Measurements from ENCODE around the gene DNM3.

DNM3 gene

DNA sequence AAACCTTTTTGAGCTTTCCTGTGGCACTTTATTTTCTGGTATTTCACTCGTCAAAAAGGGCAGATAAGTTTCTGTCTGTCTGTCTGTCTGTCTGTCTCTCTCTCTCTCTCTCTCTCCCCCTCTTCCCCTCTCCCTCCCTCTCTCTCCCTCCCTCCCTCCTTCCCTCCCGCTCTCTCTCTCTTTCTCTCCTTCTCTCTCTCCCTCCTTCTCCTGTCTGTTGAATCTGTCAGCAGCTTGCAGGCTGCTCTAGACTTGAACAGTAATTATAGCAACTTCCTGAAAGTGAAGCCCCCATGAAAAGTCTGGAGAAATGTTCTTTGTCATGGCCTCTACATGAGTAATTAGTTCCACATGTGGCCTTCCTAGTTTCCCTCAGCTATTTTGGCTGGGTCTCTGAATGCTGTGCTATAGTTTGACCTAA, 303.9 kb downstream of the DNM3 start:
- DNase-seq = no peak

DNA sequence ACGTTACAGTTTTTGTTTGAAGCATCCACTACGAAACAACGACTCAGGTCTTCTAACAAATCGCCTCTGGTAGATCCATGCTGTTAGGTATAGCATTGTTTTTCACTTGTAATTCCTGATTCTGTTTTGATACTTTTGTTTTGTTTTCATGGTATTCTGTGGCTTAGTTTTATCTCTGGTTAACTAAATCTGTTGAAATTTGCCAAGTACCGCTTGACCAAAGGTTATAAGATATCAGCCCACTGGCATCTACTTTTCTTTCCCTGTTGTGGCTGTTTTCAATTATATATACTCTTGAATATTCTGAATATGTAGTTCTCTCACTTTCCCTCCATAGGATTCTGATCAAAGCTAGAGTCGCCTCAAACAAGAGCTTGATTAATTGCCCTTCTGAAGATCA, 304.4 kb downstream of the DNM3 start:
- DNase-seq = no peak

DNA sequence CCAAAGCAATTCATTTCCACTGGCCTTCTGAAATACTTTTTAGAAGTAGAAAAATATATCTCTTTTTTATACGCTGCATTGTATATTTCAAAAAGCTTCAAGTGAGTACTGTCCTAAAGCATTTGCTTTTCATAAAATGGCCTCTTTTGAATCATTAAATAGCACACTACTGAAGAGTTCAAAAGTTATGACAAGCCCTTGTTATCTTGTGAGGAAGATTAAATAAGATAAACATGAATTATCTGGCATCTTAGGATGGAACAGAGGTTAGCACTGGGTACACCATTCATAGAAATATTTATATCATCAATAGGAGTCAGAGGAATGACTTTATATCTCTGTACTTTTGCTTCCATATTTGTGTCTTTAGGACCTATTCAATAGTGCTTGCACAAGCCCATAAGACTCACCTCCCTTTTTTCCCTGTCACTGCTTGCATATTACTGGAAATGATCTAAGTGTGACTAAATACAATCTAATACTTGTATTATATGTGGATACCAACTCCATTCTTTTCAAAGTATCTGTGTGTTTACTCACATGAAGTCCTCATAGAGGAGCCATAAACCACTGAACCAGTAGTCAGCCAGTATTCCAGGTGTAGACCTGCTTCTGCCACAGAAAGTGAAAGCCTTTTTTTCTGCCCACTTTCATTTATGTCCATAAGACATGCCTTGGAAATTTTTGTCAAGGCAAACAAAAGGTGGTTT, 305.0 kb downstream of the DNM3 start:
- DNase-seq = no peak

DNA sequence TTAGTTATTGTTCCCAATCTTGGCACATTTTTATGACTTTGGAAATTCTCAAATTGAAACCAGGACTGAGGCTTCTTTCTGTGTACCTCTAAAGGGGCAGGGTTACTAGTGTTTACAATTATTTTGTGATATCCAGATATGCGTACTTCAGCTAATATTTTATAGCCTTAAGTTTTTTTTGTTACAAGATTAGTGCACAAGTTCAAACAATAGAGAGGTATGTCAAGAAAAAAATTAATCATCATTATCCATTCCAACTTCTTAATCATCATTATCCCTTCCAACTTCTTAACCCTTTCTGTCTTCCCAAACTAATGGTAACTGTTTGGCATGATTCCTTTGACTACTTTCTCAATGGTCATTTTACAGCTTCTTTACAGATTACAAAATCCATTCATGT, 306.2 kb downstream of the DNM3 start:
- DNase-seq = no peak

DNA sequence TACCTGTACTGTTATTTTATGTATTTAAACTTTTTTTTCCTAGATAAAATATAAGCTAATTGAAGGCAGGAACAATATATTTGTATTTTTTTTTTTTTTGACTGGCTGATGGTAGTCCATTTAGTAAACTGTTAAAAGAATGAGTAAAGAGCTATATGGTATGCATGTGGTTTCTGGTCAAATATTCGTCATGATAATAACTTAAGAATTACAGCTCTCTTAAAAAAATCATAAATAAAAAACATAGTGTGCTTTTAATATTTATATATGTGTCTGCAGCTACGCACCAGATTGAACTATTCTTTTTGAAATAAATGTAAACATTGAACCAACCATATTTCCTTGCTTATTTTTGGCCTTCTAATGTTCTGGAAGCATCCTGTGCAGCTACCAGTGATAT, 306.9 kb downstream of the DNM3 start:
- DNase-seq = no peak

DNA sequence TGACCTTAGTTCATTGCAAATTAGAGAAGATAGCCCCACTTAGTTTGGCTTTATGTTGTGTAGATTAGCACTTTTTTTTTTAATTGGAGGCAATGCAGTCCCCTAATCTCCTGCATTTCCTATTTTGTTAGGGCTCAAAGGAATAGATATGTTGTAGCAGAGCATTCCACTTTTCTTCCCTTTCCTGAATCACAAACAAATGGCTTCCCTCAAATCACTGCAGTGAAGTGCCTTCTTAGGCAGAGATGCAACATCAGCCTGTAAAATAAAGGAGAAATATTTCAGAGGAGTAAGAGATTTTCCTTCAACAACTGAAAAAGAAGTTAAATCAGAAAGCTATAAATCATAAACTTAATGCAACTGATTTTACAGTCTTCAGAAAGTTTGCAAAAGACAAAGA, 307.4 kb downstream of the DNM3 start:
- DNase-seq = no peak

DNA sequence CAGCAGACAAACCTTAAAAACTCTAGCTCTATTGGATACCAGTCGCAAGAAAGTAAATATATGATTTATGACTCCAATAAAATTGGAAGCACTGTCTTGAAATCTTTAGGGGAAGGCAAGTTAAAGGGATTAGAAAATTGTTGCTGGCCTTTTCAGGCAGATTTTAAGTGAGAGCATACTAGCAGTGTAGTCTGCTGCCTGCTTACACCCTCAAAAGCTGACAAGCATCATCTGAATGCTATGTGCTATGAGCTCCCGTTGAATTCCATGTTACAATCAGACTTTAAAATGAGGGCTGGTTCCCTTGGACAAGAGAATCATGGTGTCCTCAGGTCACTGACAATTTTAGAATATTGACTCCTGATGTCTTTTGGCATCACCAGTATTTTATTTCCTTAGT, 308.0 kb downstream of the DNM3 start:
- no peak for DNase-seq

DNA sequence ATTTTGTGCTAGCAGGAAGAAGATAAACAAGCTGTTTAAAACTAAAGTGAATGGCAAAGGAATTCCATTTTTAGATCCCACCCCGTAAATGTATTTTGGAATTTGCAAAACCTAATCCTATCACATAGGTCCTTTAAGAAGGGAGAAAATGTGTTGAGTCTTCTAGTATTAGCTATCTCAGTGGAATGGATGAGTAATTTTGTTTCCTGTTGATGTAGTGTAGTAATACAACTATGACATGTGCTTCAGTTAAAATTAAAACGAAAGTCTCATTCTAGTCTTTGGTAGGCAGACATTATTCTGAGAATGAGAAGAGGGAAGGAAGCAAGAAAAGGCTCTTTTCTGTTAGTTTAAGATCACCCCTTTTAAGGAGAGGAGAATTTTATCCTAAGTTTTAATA, 313.3 kb downstream of the DNM3 start:
- DNase-seq = no peak

DNA sequence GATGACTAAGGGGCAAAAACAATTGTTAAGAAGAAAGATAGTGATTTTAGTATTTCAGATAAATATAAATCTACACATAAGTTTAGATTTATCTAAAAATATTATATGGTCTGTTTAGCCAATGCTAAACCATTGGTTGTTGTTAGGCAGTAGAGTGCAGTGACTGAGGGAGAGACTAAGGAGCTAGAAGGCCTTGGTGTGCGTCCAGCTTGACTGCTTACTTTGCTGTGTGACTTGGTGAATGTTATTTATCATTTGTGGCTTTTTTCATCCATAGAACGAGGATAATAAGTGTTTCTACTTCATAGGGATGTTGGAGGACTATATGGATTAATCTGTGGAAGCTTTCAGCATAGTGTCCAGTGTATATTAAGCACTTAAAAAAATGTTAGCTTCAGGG, 314.5 kb downstream of the DNM3 start:
- no peak for DNase-seq

DNA sequence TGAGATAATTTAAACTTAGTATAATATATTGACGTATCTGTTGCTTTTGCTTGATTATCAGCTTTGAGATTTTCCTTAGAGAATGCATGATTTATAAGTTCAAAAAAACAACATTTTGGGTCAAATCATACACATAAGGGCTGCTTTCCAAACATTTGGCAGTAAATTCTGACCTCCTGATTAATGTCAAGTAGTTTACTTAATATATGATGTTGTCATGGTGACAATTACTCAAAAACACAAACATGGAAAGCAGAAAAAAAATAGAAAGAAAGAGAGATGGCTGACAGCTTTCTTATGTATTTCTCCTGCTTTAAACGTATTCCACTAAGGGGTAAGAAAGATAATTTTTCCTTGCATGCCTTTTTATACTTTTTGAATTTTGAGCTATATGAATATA, 320.9 kb downstream of the DNM3 start:
- DNase-seq = no peak

DNA sequence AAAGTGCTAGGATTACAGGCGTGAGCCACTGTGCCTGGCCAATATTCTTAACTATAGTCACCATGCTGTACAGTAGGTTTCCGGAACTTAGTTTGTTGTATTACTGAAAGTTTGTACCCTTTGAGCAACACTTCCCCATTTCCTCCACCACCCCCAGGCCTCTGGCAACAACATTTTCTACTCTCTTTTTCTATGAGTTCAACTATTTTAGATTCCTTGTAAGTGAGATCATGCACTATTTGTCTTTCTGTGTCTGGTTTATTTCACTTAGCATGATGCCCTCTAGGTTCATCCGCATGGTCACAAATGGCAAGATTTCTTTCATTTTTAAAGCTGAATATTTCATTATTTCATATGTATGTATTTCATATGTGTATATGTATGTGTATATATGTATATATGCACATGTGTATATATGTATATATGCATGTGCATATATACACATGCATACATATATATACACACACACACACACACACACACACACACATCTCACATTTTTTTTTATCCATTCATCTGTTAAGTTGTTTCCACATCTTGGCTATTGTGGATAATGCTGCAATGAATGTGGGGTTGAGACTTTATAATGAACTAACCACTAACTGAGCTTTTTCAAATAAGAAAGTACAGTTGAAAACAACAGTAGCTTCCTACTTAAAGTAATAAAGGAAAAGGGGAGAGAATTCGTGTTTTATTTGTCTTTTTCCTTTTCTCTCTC, 322.4 kb downstream of the DNM3 start:
- DNase-seq = no peak

DNA sequence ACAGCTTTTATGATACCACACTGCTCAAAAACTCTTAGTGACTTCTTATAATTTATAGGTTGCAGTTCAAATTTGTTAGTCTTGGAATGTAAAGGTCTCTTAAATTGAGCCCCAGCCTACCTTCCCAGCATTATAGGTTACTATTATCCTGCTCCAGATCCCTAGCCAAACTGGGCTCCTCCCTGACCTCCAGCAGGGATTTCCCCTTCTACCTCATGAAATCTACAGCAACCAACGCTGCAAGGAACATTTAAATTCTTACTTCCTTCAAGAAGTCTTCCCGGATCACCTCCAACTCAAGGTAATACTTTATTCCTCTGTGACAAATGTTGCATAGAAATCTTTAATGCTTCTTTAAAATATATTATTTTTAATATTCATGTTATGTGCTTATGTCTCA, 324.1 kb downstream of the DNM3 start:
- DNase-seq = no peak

DNA sequence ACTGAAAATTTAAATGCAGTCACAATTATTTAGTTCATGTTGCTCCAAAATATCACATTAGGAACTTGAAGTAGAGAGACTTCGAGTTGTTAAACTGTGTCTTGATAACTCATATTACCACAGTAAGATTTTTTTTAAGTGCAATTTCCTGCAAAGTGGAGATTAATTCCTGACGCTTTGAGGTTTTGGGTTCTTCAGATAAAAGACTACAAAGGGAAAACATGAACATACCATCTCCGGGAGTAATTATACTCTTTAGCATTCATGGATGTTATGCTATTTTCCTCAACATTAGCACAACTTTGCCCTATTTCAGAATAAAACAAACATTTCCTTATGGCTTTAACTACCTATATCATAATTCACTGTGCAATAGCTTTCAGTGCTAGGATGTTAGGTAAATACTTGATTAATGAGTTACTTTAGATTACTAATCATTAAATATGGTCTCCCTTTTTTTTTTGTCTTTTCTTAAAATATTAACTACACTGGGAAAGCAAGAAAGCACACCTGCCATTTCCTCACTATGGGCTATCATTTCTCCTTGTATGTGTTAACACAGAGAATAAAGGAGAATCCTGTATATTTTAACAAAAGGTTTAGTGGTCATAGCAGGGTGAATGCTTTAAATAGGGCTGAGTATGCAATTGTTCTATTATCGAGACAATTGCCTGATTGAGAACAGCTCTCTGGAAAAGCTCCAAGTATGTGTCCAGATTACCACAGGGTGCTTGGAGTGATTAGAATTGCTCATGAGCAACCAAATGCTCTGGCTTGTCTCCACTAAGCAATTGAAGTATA, 326.7 kb downstream of the DNM3 start:
- DNase-seq = no peak

DNA sequence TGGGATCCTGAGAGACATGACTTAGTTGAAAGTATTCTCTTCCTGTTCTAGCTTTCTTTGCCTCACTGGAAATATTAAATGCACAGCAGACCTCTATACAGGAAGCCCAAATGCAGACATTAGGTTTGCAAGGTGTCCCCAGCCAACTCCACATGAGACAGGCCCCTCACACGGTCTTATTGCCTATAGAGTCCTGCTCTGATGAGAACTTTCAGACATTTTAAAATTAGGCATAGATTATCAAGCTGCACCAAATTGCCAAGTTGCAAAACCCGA, 327.2 kb downstream of the DNM3 start:
- DNase-seq = no peak

DNA sequence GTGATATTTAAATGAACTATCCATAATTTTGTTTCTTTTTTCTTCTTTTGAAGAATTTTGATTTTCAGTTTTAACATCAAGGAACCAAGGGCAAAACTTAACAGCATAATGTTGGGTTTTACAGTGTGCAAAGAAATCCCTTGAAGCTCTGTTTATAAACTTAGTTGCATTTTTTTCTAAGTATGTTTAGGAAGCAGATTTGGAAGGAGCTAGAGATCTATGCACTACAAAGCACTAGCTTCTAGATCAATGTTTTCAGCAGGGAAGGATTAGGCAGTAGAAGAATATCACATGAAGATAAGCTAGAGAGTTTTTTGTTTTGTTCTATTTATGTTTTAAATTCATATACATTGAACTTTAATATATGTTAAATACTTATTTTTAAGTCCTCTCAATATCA, 328.5 kb downstream of the DNM3 start:
- no peak for DNase-seq

DNA sequence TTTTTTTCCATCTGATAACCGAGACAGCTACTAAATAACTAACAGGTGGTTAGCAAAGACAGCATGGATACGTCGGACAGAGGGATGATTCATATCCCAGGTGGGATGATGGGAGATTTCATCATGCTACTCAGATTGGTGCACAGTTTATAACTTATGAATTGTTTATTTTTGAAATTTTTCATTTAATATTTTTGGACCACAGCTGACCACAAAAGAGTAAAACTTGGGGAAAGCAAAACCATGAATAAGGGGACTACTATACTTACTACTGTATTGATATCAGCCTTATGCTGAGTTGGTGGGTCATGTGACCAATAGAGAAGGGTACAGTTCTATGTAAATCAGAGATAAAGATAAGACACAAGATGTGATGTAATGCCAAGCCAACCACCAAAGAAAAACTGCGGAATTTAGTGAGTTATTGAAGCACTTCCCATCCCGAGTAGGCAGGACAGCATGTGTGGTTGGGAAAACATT, 331.1 kb downstream of the DNM3 start:
- DNase-seq = no peak

DNA sequence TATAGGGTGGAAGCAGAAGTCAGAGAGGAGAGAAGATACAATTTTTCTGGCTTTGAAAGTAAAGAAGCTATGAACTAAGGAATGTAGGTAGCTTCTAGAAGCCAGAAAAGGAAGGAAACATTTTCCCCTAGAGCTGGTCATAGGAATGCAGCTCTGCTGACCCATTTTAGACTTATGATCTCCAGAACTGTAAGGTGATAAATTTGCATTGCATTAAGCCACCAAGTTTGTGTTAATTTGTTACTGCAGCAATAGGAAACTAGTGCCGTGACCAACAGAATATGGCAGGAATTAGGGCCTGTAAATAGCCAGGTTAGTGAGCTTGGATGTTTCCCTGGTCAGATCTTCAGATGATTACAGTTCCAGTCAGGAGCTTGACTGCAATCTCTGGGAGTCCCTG, 334.9 kb downstream of the DNM3 start:
- DNase-seq = no peak

DNA sequence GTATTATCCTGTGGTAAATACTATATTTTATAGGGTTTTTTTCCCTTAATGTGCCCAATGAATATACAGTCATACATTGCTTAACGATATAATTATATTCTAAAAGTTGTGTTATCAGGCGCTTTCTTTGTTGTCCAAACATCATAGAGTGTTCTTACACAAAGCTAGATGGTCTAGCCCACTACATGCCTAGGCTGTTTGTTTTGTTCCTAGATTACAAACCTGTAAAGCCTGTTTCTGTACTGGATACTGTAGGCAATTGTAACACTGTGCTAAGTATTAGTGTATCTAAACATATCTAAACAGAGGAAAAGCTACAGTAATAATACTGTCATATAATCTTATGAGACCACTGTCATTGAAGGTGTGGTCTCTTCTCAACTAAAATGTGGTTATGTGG, 336.6 kb downstream of the DNM3 start:
- DNase-seq = no peak

DNA sequence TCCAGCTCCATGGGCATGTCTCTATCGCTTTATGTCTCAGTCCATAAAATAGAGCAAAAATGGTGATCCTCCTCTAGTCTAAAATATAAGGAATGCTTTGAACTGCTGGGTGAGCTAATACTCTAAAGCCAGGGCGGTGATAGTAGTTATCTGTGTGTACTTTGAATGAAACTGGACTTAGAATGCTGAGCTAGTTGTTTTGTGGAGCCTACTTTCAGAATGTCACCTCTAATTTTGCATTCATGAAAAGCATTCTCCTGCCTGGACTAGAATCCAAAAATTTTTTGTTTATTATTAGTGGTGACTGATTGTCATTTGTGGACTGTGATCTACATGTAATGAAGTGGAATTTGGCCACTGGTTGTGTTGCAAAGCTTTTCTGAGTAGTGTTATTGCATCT, 337.6 kb downstream of the DNM3 start:
- no peak for DNase-seq

DNA sequence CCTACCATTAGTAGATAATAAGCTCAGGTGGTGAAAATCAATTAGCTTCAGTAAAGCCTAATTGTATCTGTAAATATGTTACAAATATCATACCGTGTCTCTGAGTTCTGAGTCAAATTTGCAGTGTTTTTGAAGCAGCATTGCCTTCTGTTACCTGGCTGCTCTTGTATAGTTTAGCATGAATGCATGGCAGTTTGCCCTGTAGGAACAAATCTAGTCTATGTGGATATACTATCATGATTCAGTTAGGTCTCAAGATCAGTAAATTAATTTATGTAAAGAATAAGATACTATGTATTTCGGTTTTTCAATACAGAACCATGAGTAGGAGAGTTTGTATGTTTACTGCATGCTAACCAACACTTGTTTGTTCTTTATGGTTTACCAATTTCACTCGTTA, 338.6 kb downstream of the DNM3 start:
- no peak for DNase-seq

DNA sequence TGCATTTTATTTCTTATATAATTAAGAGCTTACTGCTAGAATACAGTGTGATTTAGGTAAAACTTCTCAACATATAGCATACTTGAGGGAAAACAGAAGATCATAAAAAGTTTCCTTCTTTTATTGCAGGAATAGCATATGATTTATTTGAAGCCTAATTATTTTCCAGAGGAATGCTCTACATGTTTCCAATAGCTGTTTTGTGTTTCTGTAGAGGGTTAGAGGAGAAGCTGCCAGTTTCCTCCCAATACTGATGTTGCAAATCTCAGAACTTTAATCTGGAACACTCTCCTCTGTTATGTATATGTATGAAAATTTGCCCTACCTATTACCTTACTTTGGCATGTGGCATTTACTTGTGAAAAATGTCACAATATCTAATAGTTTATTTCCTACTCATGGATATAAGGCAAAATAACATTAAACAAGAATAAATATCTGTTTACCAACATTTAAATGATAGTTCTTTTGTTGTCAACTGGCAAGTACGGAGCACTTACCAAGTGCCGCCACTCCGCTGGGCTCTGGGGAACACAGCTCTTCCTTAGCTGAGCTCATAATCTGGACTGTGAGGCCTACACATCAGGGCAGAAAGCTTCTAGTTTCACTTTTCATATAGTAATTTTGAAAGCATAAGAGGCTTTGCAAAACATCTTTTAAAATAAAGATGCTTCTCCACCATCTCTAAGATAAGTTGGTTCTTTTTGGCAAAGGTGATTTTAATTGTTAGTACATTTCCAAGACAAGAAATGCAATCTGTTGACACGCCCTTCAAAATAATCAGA, 339.4 kb downstream of the DNM3 start:
- no peak for DNase-seq

DNA sequence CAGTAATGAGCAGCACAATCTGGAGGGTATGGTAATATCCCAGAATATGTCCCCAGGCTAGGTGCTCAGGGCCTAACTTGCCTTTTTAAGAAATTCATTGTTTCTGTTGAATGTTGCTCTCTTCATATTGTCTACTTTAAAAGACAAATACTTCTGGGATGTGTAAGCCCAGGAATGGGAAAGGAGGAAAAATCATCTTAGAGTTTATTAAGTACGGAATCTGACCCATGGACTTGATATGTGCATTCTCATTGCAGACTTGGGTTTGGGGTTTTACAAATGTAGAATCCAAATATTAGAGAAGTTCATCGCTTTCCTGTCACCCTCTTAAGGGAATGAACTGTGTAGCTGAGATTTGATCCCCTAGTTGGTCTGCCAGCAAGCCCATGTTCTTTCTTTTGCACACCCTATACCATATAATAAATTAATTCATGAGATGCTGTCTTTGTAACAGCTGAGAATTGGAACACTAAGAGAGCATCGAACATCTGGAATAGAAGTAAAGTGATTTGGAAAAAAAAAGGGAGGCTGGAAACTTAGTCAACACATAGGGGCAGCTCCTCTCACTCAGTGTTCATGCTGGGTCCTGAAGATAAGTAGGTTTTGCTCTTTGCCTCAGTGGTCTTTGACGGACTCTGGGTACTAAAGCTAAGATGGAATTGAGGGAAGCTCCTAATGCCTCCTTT, 343.4 kb downstream of the DNM3 start:
- no peak for DNase-seq

DNA sequence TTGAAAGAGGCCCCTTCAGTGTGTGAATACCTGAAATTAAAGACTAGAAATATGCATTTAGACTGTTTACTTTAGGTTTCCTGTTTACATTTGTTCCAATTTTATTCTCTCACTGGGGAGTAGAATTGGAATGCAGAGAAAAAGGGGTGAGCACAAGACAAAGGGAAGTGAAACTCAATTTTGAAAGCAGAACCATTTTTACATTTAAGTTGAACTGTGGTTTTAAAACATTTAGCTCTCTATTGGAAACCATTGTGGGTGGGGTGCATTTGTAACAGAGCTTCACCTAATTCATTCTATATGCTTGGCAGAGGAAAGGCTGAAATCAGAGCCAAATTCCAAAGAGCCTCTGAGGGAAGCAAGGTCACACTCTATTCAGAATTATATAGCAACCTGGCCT, 343.9 kb downstream of the DNM3 start:
- DNase-seq = no peak
